GM23248 (cell line): Measurements from ENCODE around the gene CPVL.

ENCODE experiments used
- EZH2 ChIP-seq: fragments of 200-600 bp; sonication (generic); IDR thresholded peaks from 2 replicates; pipeline ENCODE4 v1.6.1; 2018; ENCODE audit warnings: antibody characterized with exemption, mild to moderate bottlenecking; ENCODE audit not compliant: insufficient read depth, poor library complexity, severe bottlenecking
- EZH2phosphoT487 ChIP-seq: fragments of 200-600 bp; sonication (generic); IDR thresholded peaks from 2 replicates; pipeline ENCODE4 v1.6.1; 2018; ENCODE audit warnings: antibody characterized with exemption, moderate library complexity, mild to moderate bottlenecking, low read depth; ENCODE audit not compliant: insufficient read depth

- TF ChIP-seq EZH2 (no peak), EZH2phosphoT487 (no peak)
Observed at GRCh38 chr7:29163854-29164253, 17.5 kb upstream of the CPVL start.
